Measurements from ENCODE around the gene ROR1. TPM values are rescaled to one million over a fixed set of nuclear protein-coding genes. Genes with fewer than 3 reads are reported as not detected.

ROR1 gene
- total and polyA plus RNA-seq, 2 donors (not counting 1 experiment from before 2014, with no cell fraction given) = 0.46 to 16.0 TPM

- Mint-ChIP-seq H3K27me3 (no peaks in the 10 kb centered on the region), H3K4me3 (no peak overlapping the region), H3K4me1 (peaks cover 5% of the 10 kb centered on the region), H3K27ac (no peak overlapping the region), H3K9me3 (ENCODE audit: insufficient read depth) (no peaks in the 10 kb centered on the region)
- DNase-seq (no peak), ATAC-seq (ENCODE audit: low read depth) (no peak)
- peaks cover 0 to 7% of the 10 kb centered on the region in 2 donors for H3K4me1 ChIP-seq (ENCODE audit: control insufficient read depth in 2 of 2, insufficient read depth in 2 of 2, low read length in 2 of 2)
- no peak overlapping the region for H3K9ac ChIP-seq (ENCODE audit: low read length)
- ChIA-PET CTCF (interaction anchor here (0.6 kb wide), 1 partner anchor 1753 kb away, joined by 3 read pairs; no protein-coding TSS in a partner anchor), POLR2A (no interaction called here)
- H3K27me3 ChIP-seq (replicated peaks in 1 of 4; ENCODE audit: control extremely low read depth in 1 of 4, control insufficient read depth in 3 of 4, insufficient read depth in 4 of 4, low read length in 3 of 4) = no peaks in the 10 kb centered on the region
- no peak overlapping the region for H3K4me2 ChIP-seq (replicated peaks; ENCODE audit: low read depth, low read length, poor library complexity, severe bottlenecking)
- WGBS (ENCODE audit: insufficient coverage) = no CpG with 5 or more reads among the region's 3 CpGs
- no peaks in the 10 kb centered on the region for H3K79me2 ChIP-seq (ENCODE audit: control insufficient read depth, insufficient read depth, low read length)
- H3K9me3 ChIP-seq (ENCODE audit: control extremely low read depth in 1 of 3, control insufficient read depth in 2 of 3, insufficient read depth in 1 of 3, low read length in 2 of 3) = no peaks in the 10 kb centered on the region
- no peak overlapping the region for H3K4me3 ChIP-seq (ENCODE audit: control extremely low read depth in 1 of 5, extremely low read depth in 1 of 5, insufficient read depth in 1 of 5, low read depth in 2 of 5, low read length in 4 of 5)
- no peak overlapping the region for H3K27ac ChIP-seq (ENCODE audit: low read length in 2 of 2)
- no peak for TF ChIP-seq EZH2 (IDR thresholded peaks at IDR 0.05; ENCODE audit: borderline replicate concordance, insufficient read depth, low read depth, low read length, poor library complexity, severe bottlenecking)
- no peak for TF ChIP-seq CTCF (IDR thresholded peaks at IDR 0.05)
- peak overlapping the region; percentile 84 for H2AFZ ChIP-seq (ENCODE audit: insufficient read depth, low read depth, low read length, poor library complexity, severe bottlenecking)
- no peaks in the 10 kb centered on the region for H3K36me3 ChIP-seq (replicated peaks in 1 of 2; ENCODE audit: control extremely low read depth in 1 of 2, control insufficient read depth in 1 of 2, extremely low read depth in 1 of 2, insufficient read depth in 2 of 2, low read length in 1 of 2)
- no peaks in the 10 kb centered on the region for H4K20me1 ChIP-seq (ENCODE audit: control insufficient read depth, insufficient read depth, low read length, poor library complexity, severe bottlenecking)
- intact Hi-C loops (cut with micrococcal nuclease) = no loop called here
Observed at GRCh38 chr1:64021066-64021465, 247.2 kb downstream of the ROR1 start.

DNA sequence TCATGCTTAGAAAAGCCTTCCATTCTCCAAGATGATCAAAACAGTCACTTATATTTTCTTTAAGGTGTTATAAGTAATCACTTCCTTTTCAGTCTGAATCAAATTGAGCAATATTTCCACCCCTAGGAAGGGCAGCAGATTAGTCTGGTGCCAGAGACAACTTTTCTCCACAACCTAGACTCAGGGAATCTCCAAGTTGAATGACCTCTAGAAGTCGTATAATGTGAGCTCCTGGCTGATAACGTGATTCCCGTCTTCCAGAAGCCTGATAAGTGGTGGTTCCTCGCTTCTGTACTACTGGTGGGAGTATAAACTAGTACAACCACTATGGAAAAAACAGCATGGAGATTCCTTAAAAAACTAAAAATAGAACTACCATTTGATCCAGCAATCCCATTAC is 251.2 kb downstream of the ROR1 start:
- H3K27ac ChIP-seq (ENCODE audit: low read length in 2 of 2) = no peak overlapping the region
- POLR2A ChIA-PET = no interaction called here
- no peak for TF ChIP-seq EZH2 (IDR thresholded peaks at IDR 0.05; ENCODE audit: borderline replicate concordance, insufficient read depth, low read depth, low read length, poor library complexity, severe bottlenecking)
- no peak for TF ChIP-seq CTCF (IDR thresholded peaks at IDR 0.05)
- Mint-ChIP-seq H3K4me1 (peaks cover under 1% of the 10 kb centered on the region), H3K4me3 (no peak overlapping the region), H3K27me3 (no peaks in the 10 kb centered on the region), H3K27ac (no peak overlapping the region), H3K9me3 (ENCODE audit: insufficient read depth) (no peaks in the 10 kb centered on the region)
- H3K4me2 ChIP-seq (replicated peaks; ENCODE audit: low read depth, low read length, poor library complexity, severe bottlenecking) = no peak overlapping the region
- no peak for DNase-seq
- no peak for ATAC-seq (ENCODE audit: low read depth)
- H3K36me3 ChIP-seq (replicated peaks in 1 of 2; ENCODE audit: control extremely low read depth in 1 of 2, control insufficient read depth in 1 of 2, extremely low read depth in 1 of 2, insufficient read depth in 2 of 2, low read length in 1 of 2) = no peaks in the 10 kb centered on the region
- peaks cover 0 to 2% of the 10 kb centered on the region in 2 donors for H3K4me1 ChIP-seq (ENCODE audit: control insufficient read depth in 2 of 2, insufficient read depth in 2 of 2, low read length in 2 of 2)
- H3K9ac ChIP-seq (ENCODE audit: low read length) = no peak overlapping the region
- CTCF ChIA-PET = no interaction called here
- intact Hi-C loops (cut with micrococcal nuclease) = no loop called here
- H2AFZ ChIP-seq (ENCODE audit: insufficient read depth, low read depth, low read length, poor library complexity, severe bottlenecking) = no peak overlapping the region
- H3K27me3 ChIP-seq (replicated peaks in 1 of 4; ENCODE audit: control extremely low read depth in 1 of 4, control insufficient read depth in 3 of 4, insufficient read depth in 4 of 4, low read length in 3 of 4) = no peaks in the 10 kb centered on the region
- H3K79me2 ChIP-seq (ENCODE audit: control insufficient read depth, insufficient read depth, low read length) = no peaks in the 10 kb centered on the region
- H3K9me3 ChIP-seq (ENCODE audit: control extremely low read depth in 1 of 3, control insufficient read depth in 2 of 3, insufficient read depth in 1 of 3, low read length in 2 of 3) = peaks cover 0 to 3% (median 0%) of the 10 kb centered on the region in 3 donors
- no peaks in the 10 kb centered on the region for H4K20me1 ChIP-seq (ENCODE audit: control insufficient read depth, insufficient read depth, low read length, poor library complexity, severe bottlenecking)
- no peak overlapping the region for H3K4me3 ChIP-seq (ENCODE audit: control extremely low read depth in 1 of 5, extremely low read depth in 1 of 5, insufficient read depth in 1 of 5, low read depth in 2 of 5, low read length in 4 of 5)
- WGBS (ENCODE audit: insufficient coverage) = no CpG with 5 or more reads among the region's 4 CpGs
